Kidney capillary endothelial cell (primary cell): Measurements from ENCODE around the gene TRIM27.
A peak's percentile ranks its signal among the peaks of the same experiment; 100 is the strongest.
"Not testable (repeated sequence)": the region's sequence is repeated elsewhere in the genome, so short reads cannot be mapped to it uniquely, and the experiment has no call there.

Experiments used
- DNase-seq: peaks from one replicate; pipeline ENCODE4 v3.0.0-alpha.2; 2018; ENCODE audit warnings: low spot score

The TRIM27 gene

GRCh38 chr6:28864326-28864923, 59.4 kb downstream of the TRIM27 start:
- peak; percentile 5 for DNase-seq

GRCh38 chr6:28863604-28864325, 60.0 kb downstream of the TRIM27 start:
- DNase-seq, result peak; percentile 80

DNA sequence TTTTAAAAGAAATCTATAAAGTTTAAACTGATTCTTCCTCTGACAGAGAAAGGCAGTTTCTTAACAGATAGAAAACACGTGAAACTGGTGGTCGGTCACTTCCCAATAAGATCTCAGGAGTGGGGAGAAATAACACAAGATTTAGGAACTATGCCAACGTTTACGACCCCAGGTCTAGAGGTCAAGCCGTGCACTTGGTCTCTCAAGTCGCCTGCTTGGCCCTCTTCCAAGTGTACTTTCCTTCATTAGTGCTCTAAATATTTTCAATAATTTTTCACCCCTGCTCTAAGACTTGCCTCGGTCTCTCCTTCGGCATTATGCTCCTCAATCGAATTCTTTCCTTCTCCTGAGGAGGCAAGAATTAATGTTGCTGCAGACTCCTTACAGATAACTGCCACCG, 61.7 kb downstream of the TRIM27 start:
- DNase-seq, result no peak

DNA sequence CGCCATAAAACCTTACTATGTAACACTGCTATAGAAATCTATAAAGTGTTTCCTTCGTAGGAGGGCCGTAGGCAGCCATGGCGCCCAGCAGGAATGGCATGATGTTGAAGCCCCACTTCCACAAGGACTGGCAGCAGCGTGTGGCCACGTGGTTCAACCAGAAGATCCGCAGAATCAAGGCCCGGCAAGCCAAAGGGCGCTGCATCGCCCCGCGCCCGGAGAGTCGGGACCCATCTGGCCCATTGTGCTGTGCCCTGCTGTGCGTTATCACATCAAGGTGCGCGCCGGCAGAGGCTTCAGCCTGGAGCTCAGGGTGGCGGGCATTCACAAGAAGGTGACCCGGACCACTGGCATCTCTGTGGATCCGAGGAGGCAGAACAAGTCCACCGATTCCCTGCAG, 62.4 kb downstream of the TRIM27 start:
- DNase-seq, result no peak

DNA sequence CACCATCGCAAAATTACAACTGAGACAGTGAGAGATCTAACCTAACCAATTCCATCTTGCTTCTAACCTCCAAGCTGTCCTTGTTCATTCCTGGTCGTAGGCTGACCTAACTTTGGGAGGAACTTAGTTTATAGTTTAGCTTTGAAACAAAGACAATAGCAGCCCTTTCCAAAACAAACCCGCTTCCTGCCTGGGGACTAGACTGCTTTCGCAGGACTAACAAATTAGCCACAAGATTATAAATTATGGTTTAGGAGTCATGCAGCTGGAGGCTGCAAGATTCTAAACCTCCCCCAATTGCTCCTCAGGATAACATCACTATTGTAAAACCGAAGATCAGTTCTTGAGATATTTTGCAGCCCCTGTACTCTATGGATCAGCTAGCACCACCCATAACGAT, 63.2 kb downstream of the TRIM27 start:
- DNase-seq, result no peak

DNA sequence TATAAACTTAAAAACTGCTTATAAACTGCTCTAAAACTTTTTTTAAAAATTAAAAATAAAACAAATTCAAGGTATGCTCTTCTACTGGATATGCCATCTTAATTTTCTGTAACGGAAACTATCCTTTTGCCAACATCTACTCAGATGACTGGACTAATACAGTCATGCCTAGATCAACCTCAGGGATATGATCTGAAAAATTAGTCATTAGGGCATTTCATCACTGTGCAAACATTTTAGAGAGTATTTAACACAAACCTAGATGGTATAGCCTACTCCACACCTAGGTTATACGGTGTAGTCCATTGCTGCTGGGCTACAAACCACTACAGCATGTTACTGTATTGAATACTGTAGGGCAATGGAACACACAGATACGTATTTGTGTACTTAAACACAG, 64.8 kb downstream of the TRIM27 start:
- no peak for DNase-seq

DNA sequence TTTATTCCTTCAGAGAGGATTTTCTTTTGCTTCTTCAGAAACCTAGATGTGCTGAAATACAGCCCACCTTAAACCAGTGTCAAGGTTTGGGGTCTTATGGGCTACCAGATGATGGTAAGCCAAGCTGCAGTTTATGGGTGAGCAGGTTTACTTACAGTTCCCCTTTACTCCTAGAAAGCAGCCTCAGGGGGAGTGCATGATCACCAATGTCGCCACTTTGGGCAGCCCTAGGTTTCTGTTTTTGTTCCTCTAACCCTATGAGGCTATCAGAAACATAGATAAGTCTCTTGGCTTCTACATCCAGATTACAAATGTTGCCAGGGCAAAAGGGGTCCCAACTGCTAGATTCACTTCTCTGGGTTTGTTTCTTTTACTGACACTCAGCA, 67.2 kb downstream of the TRIM27 start:
- no peak for DNase-seq

- not testable (repeated sequence) for DNase-seq
These were observed 69.4 kb downstream of the TRIM27 start for GRCh38 chr6:28854405-28854804.
